GM18508 (cell line): ENCODE results near the gene EFCAB6.

Experiments
- ATAC-seq: cut with Tn5 transposase; IDR thresholded peaks from one replicate; pipeline ENCODE4 v1.9.1; 2021; ENCODE audit warnings: moderate number of reproducible peaks; ENCODE audit not compliant: insufficient read depth, unreplicated experiment

Gene EFCAB6

DNA sequence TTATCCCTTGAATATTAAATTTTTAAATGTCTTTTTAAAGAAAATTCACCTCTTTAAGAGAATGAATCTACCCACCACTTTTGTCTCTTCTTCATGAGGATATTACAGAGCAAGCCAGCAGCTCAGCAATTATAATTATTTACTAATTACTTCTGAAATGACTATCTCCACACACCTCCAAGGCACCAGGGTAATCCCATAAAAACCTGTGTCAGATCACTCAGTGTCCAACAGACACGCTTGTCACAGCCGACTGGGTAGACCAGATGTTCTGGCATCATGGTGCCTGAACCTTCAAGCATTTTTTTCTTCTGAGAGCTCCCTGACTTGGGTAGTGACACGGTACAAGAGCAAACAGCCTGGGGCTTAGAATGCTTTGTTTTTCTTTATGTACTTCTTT is 61.4 kb downstream of the EFCAB6 start:
- ATAC-seq = no peak

DNA sequence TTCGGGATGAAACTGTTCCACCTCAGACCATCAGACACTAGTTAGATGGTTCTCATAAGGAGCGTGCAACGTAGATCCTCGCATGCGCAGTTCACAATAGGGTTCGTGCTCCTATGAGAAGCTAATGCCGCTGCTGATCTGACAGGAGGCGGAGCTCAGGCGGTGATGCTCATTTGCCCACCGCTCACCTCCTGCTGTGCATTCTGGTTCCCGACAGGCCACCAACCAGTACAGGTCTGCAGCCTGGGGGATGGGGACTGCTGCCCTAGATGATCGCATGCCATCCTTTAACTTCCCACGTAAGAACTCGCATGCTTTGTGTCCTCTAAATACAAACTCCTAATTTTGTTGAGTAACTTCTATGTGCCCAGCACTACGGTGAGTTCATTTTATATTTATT is 62.6 kb downstream of the EFCAB6 start:
- ATAC-seq = no peak

DNA sequence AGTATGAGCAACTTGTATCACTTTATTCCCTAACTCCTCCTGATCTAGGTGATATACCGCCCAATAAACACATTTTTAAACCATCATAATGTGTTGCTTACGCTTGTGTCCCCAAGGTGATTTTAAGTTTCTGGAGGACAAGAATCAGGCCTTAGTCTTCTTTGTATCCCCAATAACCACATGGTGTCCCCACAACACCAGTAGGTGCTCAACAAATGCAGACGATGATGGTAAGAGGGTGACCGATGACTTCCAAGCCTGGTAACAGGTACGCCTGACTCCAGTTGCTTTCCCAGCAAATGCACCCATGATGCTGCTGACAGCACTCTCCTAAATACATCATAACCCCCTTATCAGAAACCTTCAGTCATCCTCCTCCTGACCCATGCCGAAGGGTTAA is 64.2 kb downstream of the EFCAB6 start:
- no peak for ATAC-seq

DNA sequence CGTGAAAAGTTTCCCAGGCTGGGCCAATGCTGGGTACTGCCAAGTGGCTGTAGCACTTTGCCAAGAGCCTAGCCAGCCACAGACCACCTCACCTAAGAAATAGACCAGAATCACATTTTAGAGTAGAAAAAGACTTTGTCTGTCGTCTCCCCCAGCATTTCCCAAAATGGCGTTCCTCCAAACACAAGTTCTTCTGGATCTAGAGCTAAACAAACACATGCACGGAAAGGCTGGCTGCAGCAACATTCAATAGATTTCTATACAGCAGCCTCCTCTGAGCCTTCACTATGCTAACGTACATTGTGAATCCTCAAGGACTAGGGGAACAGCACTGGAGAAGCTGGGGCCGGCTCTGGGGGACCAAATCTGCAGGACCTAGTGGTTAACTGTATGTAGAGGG is 65.0 kb downstream of the EFCAB6 start:
- ATAC-seq = no peak

DNA sequence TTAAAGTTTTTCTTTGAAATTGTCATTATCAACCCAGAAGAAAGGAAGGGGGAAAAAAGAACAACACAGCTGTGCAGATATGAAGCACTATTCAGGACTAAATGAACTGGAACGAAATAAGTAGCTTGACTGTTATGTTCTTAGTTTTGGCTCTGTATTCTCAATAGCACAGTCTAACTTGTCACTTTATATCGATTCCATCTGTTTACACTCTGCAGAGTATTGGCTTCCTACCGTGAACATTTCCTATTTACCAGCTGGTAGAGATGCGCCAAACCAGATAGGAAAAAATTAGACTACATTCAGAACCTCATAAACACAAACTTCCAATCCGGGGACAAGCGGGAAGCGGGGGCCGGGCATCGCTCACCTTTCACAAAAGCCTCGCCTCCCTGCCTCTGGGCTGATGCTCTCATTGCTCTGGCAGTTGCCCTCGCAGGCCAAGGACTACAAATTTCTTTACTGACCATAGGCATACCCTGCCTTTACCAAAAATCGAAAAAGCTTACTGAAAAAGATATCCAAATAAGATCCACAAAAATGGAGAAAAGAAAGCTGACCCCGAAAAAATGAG is 66.2 kb downstream of the EFCAB6 start:
- ATAC-seq = no peak

DNA sequence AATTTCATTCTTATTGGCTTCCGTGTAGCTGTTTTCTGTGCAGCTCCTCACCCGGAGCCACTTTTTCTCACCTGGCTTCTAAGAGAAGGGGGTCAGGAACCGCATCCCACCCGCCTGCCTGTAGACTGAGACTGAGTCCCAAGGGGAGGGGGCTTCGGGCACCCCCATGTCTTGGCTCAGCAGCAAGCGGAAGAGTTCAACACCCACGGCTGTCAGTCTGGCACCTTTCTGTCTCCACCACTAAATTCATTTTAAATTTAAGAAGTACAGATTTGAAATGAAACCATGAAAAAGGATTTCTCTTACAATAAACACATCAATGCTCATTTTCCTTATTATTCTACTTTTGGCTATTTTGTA is 66.7 kb downstream of the EFCAB6 start:
- no peak for ATAC-seq

DNA sequence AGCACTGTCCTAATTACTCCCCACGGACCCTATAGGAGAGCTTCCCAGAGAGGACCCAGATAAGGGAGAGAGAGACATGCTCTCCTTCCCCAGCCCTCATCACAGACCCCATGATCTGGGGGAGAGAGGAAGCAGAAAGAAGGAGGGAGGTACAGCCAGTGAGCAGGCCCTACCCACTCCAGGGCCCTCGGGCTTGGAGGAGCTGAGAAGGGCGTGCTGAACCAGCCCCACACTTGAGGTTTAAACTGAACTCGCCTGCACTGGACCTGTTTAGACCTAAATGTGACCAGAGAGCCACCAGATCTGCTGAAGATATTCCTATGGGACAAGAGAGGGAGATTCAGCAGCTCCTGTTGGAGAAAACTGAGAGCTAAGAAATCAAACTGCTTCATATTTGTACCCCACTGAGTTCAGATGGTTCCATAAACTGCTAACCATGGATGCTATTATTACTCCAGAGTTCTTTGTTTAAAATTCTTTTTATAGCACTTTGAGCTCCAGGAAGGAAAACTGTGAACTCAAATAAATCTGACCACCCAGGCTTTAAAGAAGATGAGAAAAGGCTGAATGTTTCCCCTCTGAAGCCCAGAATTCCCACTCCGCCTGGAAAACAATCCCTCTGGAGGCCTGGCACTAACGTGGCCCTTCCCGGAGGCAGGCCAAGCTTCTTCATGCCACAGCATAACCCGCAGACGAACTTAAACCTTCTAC is 67.2 kb downstream of the EFCAB6 start:
- no peak for ATAC-seq

DNA sequence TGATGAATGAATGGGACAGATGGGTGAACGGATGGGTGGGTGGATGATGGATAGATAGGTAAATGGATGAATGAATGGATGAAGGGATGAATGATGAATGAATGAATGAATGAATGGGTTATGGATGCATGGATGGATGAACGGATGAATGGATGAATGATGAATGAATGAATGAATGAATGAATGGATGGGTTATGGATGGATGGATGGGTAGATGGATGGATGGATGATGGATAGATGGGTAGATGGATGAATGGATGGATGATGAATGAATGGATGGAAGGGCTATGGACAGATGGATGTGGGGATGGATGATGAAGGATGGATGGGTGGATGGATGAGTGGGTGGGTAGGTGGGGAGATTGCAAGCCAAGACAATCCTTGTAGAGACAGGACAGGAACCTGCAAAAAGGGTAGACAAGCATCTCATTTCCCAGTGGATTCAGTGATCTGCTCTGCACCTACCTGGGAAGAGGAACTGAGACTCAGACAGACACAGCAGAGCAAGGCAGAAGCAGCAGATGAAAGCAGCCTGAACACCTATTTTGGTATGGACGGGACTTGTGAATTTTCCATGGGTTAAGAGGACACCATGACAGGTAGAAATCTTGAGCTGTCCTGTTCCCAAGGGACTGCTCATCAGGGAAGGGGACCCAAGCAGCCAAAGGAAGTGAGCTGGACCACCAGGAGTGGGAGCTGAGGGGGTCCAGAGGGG is 68.0 kb downstream of the EFCAB6 start:
- no peak for ATAC-seq

DNA sequence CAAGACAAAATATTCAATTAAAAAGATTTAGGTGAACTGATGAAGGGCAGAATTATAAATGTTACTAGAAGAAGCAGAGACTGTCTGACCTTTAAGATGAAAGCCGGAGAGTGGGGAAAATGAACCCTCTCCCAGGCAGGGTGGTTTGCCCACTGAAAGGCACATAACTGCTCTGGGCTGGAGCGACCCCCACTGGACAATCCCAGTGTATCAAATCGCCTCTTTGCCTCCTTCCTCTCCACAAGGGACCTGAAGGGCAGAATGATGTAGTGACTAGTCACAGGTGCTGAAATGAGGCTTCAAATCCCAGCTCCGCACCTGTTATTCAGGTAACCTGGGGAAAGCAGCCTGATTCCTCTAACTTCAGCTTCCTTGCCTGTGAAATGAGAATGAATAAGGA is 69.0 kb downstream of the EFCAB6 start:
- ATAC-seq = no peak

DNA sequence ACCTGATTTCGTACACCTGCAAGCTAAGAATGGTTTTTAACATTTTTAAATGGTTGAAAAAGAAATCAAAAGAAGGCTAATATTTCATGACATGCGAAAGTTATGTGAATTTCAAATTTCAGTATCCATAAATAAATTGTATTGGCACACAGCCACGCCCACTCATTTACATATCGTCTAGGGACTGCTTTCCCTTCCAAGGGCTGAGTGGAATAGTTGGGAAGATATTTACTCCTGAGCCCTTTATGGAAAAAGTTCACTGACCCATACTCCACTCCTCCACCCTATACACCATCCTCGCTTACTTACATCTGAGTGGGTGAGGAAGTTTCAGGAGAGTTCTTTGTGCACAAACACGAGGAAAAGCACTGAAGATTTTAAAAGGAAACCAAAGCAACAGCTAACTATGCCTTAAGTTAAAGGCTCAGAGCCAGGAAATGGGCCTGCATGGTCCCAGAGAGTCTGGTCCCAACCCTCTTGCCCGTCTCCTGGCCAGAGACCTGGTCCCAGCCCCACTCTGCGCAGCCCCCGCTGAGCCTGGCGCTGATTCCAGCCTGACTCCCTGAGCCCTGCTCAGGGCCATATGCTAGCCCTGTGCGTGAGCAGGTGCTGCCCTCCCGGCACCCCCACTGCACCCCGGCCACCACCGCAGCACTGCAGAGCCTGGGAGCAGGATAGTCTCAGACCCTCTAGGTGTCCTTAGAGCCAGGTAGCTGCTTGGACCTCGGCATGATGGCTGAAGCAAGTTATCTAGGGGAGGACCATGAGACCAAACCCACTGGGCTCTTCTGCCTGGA is 69.8 kb downstream of the EFCAB6 start:
- no peak for ATAC-seq

DNA sequence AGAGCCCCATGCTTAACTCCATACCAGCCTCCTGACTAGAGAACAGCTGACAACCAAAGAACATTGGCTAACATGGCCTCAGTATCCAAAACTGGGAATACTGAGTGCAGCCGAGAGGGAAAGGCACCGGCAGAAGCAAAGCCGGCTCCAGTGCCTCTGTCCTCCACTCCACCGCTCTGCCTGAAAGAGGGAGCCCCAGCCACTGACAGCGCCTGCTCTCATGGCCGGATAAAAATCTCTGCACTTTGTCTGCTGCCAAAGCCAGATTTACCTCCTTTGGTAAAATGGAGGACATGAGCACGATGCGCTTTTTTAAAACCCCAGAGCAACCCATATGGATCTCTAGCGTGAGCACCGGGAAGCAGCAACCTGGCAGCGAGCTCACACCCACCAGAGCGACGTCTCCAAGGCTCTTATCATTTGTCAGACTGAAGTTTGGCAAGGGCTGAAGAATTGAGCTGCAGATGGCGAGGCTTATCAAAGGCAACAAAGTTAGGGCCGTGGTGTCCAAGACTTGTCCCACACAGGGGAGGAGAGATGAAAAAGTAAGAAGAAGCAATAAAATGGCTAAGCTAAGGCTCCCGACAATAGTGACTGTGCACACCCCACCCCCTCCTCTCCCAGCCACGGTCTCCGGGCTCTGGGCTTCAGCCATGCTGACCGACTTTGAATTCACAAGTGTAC is 71.4 kb downstream of the EFCAB6 start:
- no peak for ATAC-seq

DNA sequence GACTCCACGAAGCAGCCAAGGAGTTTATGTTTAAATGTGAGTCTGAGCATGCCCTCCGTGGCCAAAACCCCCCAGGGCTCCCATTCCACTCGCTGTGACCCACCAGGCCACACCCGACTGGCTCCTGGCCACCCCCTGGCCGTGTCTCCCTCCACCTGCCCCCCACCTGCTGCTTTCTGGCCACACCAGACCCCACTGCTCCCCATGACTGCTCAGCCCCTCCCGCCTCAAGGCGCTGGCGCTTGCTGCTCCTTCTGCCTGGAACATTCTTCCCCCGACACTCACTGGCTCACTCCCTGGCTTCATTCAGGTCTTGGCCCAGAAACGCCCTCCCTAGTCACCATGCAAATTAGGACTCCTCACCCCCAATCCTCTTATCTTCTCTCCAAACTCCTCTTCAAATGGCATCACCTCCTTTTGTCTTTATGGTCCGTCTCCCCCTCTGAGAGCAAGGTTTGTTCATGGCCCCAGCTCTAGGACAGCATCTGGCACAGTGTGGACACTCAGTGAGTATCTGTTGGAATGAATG is 72.2 kb downstream of the EFCAB6 start:
- no peak for ATAC-seq

DNA sequence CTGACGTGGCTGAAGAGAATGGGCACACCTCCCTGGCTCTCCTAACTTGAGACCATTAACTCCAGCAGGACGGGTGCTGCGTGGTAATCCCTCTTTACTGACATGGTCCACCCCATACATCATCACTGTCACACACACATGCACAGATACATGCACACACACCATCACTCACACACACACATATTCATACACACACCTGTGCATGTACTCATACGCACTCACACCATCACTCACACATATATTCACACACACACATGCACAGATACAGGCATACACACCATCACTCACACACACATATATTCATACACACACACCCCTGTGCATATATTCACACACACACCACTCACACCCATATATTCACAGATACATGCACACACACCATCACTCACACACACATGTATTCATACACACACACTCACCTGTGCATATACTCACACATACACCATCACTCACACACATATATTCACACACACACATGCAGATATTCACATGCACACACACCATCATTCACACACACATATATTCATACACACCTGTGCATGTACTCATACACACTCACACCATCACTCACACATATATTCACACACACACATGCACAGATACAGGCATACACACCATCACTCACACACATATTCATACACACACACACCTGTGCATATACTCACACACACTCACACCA is 74.8 kb downstream of the EFCAB6 start:
- no peak for ATAC-seq

DNA sequence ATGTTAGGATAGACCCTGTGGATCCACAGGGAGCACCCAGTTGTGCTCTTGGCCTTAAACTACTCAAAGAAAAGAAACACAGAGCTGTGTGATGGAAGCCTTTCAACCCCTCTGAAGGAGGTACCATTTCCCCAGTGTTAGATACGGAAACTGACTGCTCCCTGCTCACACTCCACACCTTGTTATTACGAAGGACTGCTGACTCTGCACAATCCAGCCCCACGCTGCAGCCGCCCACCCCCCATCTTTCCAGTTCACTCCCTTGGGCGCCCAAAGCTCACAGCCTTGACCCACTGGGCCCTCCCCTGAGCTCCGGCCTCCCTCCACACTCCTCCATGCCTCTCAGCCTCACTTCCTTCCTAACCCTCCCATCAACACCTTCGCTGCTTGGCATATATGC is 75.5 kb downstream of the EFCAB6 start:
- ATAC-seq = no peak

DNA sequence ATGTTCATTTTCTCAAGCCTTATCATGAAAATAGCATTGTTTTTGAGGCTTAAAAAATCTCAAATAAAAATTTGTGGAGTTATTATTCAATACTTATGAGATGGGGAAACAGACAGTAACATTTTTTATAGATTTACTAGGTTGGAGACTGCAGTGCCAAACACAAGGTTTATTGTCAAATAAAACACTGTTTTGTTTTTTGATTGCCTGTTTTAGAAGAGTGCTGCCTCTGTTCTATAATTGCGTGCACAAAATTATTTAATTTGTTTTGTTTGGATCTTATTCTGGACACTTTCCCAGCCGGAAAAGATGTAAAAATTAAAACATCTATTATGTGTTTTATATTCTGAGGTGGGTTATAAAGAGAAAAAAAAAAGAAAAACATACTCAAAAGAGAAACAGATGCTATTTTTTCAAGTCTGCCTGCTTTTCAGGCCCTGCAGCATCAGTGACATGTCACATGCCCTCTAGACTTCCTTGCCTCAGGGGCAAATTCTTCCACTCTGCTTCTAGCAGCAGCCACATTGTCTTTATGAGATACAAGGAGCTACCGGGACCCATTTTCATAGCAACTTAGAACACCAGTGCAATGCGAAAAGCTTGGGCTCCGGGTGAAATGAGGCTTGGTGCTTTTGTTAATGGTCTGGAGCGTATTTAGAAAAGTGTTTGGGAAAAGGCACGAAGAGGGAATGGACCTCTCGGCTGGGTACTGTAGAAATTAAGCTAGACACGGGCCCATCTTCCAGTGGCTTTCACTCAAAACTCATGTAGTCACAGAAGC is 77.5 kb downstream of the EFCAB6 start:
- ATAC-seq = no peak

DNA sequence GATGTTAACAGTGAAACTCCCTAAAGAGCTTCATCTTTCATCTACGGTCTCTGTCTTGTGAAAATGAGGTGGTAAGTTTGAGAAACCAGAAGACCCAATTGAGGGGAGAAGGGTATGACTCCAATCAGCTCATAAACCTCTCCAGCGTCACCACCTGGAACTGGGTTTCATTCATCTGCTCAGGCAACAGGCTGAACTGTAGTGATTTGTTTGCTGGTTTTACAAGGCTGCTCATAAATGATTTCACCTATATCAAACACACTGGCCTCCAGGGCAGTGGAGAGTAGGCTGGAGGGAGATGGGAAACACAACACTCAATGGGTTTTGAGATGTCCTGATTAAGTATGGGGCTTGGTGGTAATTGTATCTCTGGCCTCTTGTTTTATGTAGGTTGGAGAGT is 79.0 kb downstream of the EFCAB6 start:
- no peak for ATAC-seq

DNA sequence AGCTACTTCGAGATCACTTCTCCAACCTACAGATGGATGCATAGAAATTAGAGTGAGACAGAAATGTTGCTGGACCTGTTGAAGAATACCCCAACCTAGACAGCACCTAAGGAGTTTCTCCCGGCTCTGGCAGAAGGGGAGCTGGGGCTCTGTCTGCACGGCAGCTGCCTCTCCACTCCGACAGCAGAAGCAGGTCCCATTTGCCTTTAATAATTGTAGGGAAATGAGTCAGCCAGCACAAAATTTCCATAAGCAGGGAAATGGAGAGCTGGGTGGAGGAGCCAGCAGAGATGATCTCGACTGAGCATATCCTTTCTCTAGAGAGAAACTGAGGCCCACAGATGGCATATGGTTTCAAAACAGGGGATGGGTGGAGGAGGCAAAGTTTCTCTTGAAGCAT is 80.1 kb downstream of the EFCAB6 start:
- ATAC-seq = no peak

DNA sequence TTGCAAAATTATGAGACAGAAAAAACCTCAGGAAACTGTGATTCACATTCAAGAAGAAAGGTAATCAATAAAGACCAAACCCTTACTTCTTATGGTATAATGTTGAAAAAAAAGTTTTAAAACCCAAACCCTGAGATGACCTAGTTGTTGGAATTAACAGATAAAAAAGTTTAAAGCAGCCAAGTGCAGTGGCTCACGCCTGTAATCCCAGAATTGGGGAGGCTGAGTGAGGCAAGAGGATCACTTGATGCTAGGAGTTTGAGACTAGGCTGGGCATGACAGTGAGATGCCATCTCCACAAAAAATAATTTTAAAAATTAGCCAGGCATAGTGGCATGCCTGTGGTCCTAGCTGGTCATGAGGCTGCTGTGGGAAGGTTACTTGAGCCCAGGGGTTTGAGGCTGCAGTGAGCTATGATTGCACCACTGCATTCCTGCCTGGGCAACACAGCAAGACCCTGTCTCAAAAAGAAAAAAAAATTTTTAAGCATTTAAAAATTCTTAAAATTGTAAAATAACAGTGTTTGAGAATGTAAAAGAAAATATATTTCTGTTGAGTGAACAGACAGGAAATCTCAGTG is 85.1 kb downstream of the EFCAB6 start:
- ATAC-seq = no peak

DNA sequence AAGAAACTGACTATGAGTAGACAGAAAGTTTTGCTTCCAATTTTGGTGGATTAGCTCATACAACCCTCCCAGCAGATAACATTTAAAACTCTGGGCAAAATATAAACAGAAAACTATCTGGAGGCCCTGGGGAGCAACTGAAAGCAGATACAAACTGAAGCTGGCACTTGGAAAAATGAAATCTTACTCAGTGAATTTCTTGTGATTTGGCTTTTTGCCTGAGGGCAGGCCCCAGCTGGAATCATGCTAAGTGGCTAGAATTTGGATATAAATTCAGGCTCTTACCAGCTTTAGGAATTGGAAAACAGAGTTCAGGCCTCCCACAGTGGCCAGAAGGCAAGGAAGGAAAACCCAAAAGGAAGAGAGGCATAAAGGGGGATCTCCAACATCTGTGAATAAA is 85.8 kb downstream of the EFCAB6 start:
- ATAC-seq = no peak
